CD4-positive, alpha-beta T cell treated with Interleukin-4 for 4 hours (primary cell): ENCODE results near the gene FAM149A.
A peak's percentile ranks its signal among the peaks of the same experiment; 100 is the strongest.

Experiments
- DNase-seq: peaks from one replicate; pipeline ENCODE4 v3.0.0-alpha.2; 2020

The FAM149A gene

DNA sequence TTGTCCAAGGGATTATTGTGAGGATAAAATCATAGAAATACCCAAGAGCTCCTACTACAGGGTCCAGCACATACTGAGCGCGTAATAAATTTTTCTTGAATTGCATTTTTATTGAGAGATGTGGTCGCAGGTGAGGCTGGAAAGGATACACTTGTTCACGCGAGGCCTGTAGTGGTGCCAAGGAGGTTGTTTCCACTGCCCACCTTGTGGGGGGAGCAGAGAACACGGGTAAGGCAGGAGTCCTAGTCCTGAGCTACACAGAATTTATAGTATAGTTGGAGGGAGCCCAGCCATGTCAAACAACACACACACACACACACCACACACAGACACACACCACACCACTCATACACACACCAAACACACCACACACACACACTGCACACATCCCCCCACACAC is 55.1 kb downstream of the FAM149A start:
- no peak for DNase-seq

GRCh38 chr4:186161138-186161537 is 56.6 kb downstream of the FAM149A start:
- peak; percentile 11 for DNase-seq

DNA sequence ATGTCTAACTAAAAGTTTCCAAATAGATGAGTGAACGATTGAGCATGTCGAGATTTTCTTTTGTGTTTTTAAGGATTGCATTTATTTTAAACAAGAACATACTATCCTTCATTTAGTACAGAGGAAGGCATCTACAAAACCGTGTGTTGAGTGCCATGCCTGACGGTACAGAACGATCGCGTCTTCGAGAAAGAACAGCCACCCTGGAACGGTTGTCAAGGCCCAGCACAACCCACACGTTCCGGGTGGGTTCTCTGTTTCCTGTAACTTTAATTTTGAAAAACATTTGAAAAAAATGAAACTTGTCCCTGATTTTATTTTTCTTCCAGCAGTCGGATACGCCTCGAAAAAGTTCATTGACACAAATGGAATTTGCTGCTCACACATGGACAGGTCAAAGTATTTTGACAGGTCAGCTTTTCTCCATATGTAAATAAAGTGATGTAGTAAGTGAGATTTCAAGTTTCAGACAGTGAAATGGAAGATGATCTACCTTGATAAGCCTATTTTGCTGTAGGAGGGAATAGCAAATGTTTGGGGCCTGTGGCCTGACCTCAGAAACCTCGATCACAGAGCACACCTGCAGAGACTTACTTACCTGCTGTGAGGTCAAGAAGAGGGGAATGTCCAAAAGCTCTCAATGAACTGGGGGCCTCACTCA is 62.5 kb downstream of the FAM149A start:
- DNase-seq = no peak

- DNase-seq = no peak
Observed at GRCh38 chr4:186167605-186168004, 63.1 kb downstream of the FAM149A start.

- no peak for DNase-seq
Observed at GRCh38 chr4:186168750-186169149, 64.2 kb downstream of the FAM149A start.

- DNase-seq = no peak
Observed at GRCh38 chr4:186169333-186169944, 64.9 kb downstream of the FAM149A start.

- no peak for DNase-seq
Observed at GRCh38 chr4:186169945-186170802, 65.7 kb downstream of the FAM149A start.

DNA sequence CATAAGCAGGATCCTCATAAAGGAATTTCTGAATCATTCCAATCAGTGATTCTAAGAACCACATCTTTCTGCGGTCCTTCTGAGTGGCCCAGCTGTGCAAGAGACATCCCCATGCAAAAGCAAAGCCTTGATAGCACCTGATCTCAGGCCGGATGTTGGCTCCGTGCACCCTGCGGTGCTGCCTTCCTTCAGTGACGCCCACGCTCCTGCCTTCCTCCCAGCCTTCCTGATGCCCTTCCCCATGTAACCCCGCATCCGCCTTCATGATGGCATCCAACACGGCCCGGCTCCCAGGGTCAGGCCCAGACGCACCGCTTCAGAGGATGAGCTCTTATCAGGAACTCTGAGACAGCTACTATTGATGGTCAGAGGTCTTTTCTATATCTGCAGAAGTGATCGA is 66.5 kb downstream of the FAM149A start:
- no peak for DNase-seq

DNA sequence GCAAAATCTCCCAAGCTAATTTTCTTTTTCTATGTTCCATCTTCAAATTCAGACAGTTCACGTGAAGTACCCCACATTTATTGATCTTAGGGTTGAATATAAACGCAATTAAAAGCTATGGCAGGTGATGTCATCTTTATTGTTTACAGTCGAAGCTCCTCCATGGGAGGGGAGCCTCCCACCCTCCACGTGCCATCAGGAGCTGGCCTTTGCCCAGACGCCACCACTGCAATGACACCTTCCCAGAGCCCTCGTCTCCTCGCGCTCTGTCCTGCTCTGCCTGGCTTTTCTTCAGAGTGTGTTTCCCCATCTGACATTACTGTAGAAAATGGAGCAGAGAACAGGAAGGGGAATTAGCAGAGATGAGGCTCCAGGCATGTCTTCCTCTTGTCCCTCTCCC is 68.0 kb downstream of the FAM149A start:
- no peak for DNase-seq

- no peak for DNase-seq
Observed at GRCh38 chr4:186188107-186188506, 83.6 kb downstream of the FAM149A start.

DNA sequence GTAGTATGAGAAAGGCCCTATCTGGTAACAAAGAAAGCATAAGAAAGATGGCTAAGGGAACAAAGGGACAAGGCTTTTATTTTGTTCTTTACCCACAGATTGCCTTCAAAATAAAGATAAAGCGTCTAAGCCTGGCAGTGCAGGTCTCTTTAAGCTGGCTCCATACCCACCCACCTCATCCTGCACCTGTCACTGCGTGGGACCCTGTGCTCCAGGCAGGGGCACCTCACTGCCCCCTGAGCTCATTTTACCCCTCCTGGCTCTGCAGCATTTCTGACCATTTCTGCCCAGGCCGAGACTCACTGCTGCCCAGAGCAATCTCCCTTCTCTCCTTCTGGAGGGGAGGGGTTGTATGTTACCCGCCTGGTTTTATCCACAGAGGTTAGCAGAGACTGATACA is 85.2 kb downstream of the FAM149A start:
- no peak for DNase-seq

GRCh38 chr4:186190581-186191199 is 86.2 kb downstream of the FAM149A start:
- DNase-seq = peak; percentile 36

GRCh38 chr4:186191200-186192065 is 86.9 kb downstream of the FAM149A start, which contains the start of gene CYP4V2:
Gene CYP4V2 (plus strand): TSS chr4:186191567. CDS start chr4:186191824, 257 bp downstream.
- peak; percentile 90 for DNase-seq

- DNase-seq = peak; percentile 21
Observed at GRCh38 chr4:186192066-186192612, 87.6 kb downstream of the FAM149A start.

DNA sequence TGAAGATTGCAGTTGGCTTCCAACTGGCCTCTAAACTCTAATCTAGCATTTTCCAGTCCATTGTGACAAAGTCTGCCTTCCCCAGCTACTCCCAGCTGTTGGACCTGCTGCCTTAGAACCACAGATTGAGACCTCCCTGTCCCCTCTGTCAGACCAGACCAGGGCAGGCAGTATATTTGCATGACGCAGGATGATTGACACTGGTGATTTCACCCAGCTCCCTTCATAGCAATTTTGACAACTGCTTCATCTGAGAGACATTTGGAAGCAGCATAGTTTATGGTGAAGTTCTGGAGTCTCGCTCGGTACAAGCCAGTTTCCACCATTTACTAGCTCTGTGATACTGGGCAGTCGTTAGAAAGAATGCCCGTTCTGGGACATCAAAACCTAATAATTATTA is 89.3 kb downstream of the FAM149A start:
- DNase-seq = no peak

DNA sequence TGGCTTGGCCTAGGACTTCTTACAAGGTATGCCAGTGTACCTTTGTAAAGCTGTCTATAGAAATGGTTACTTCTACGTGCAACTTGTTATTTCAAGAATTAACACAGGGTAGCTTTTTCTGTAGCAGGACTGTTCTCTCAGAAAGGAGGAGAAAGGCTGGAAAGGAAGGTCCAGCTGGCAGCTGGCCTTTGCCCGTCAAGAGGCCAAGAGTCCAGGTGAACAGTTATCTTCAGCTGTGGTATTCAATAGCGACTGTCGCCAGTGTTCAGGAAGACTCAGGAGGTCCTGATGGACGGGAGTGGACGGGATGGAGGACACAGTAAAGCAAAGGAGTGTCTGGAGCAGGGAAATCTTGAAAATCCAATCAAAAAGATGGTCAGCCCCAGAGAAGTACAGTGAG is 91.6 kb downstream of the FAM149A start:
- DNase-seq = no peak

GRCh38 chr4:186200516-186200915 is 96.0 kb downstream of the FAM149A start:
- no peak for DNase-seq

DNA sequence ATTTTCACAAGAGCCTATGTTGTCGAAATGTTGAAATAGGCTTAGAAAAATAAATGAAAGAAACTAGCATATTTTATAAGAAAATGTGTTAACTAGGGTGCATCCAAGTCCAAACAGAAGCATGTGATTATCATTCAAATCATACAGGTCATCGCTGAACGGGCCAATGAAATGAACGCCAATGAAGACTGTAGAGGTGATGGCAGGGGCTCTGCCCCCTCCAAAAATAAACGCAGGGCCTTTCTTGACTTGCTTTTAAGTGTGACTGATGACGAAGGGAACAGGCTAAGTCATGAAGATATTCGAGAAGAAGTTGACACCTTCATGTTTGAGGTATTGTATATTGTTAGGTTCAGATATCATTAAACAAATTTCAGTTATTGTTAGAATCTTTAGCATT is 96.5 kb downstream of the FAM149A start:
- no peak for DNase-seq

DNA sequence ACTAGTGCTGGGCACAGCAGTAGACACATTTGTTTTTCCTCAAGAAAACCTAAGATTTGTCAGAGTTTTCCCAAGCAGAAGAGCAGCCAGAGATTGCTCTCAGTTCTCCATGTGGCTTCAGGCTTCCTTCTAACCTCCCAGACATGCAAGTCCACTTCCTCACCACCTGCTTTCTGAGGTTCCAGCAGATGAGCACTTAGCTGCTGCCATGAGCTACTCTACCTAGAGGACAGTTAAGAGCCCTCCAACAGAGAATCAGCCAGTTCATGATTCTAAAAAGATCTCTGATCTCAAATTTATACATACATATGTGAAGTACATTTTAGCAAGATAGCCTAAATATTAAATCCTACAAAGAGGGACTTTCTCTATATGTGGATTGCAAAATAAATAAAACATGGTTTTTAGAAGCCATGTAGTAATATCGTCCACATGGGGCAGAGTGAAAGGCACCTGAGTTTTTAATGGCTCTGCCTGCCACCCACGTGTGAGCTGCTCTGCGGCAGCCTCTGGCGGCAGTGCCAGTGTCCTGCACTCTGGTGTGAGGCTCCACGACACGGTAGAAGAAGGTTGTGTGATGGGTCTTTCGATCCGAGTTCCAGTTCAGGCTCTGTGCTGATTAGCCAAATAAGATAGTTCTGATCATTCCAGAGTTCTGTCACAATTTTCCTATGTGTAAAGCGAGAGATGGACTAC is 97.2 kb downstream of the FAM149A start:
- peak; percentile 59 for DNase-seq

DNA sequence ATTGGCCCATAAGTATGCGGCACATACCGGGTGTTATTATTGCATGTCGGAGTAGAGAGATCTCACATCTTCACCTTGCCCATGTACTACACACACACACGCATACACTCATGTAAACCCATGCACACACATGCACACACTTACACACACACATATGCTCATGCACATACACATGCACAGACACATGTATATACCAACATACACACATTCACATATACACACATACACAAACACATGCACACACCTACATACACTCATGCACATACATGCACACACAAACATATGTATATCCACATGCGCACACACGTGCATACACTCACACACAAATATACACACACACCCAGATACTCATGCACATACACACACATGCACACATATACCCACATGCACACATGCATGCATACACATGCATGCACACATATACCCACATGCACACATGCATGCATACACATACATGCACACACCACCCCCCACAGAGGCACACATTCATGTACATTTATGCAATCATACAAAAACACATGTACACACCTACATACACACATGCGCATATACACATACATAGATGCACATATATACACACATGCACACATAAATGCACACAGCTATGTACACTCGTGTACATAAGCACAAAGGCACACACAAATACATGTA is 98.1 kb downstream of the FAM149A start:
- no peak for DNase-seq

DNA sequence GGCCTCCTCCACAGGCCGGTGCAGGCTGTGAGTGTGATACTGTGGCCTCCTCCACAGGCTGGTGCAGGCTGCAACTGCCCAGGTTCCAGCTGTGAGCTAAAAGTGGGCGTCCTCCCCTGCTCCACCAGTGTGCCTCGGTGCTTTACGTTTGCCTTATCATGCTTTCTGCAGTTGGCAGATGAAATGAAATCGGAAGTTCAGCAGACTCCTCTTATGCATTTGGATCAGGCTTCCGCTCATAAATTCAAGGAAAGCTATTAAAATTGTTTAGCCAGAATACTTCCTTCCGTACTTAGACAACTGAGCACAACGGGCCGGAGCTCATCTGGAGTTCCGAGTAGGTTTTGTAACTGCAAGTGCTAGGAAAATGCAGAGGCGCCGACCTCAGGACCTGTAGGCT is 98.9 kb downstream of the FAM149A start:
- DNase-seq = no peak
